ENCODE measurements around the gene SKIC8.

The SKIC8 gene

DNA sequence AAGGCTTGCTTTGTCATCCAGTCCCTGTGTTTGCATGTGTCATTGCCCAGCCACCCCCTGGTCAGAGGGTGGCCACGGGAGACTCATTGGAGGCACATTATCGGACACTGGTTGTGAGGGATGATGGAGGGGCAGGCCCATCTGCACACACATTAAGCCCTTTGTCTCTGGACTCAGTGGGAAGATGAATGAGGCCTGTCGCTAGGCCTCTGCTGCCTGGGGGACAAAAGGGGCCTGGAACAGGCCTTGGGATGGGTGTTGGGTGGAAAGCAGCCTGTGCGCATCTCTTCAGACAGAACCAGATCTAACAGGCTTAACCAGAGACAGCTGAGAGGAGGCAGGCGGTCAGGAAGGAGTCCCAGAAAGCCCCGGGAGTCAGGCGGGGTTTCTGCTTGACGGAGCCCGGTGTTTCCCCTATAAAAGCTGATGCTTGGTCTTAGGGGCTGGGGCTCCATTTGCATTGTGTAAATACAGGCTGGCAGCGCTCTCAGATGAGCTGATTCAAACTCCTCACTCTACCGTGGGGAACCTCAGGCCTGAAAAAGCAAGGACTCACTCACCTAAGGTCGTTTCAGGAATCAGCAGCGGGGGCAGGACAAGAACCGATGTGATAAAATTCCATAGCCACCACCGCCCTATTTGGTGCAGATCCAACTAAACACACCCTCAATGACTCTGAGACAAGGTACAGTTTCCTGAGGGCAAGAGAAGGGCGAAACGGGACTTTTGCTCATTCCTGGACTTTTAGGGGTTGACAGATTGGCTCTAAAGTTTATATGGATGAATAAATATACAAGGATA is 17.1 kb upstream of the SKIC8 start:
- no peak overlapping the region for H3K4me3 ChIP-seq (ENCODE audit: low read depth, low read length)
- TF ChIP-seq, protein P1, sequence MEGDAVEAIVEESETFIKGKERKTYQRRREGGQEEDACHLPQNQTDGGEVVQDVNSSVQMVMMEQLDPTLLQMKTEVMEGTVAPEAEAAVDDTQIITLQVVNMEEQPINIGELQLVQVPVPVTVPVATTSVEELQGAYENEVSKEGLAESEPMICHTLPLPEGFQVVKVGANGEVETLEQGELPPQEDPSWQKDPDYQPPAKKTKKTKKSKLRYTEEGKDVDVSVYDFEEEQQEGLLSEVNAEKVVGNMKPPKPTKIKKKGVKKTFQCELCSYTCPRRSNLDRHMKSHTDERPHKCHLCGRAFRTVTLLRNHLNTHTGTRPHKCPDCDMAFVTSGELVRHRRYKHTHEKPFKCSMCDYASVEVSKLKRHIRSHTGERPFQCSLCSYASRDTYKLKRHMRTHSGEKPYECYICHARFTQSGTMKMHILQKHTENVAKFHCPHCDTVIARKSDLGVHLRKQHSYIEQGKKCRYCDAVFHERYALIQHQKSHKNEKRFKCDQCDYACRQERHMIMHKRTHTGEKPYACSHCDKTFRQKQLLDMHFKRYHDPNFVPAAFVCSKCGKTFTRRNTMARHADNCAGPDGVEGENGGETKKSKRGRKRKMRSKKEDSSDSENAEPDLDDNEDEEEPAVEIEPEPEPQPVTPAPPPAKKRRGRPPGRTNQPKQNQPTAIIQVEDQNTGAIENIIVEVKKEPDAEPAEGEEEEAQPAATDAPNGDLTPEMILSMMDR (IDR thresholded peaks at IDR 0.05; ENCODE audit: low read depth, low read length): no peak
- in situ Hi-C loops (cut with HindIII; ENCODE audit: low sequenced_read_pairs): no loop called here
- DNase-seq (ENCODE audit: low read depth, low spot score): no peak

DNA sequence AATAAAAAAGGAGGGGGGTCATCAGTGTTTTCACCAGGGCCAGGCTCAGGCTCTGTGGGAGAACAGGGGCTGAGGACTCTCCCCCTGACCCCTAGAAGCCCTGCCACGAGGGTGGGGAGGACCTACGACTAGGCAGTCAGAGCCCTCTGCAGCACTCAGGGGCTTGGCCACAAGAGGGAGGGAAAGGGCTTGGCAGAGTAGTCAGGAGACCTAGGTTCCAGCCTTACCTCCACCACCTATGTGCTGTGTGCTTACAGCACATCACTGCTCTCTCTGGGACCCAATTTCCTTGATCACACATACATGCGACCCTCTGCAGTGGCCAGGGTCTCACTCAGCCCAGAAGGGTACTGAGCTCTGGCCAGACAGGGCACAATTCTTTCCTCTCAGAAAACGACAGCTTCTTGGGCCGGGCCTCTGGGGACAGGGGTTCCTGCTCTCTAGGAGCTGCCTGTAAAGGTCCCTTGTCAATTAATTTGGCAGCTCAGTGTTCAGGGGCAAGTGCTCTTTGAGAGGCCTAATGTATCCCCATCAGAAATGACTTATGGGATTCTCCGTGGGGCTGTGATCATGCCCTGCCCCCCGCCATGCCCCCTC is 16.4 kb upstream of the SKIC8 start:
- DNase-seq (ENCODE audit: low read depth, low spot score): no peak
- TF ChIP-seq, protein P1 (IDR thresholded peaks at IDR 0.05; ENCODE audit: low read depth, low read length): peak; percentile 42
- H3K4me3 ChIP-seq (ENCODE audit: low read depth, low read length): no peak overlapping the region
- in situ Hi-C loops (cut with HindIII; ENCODE audit: low sequenced_read_pairs): no loop called here

DNA sequence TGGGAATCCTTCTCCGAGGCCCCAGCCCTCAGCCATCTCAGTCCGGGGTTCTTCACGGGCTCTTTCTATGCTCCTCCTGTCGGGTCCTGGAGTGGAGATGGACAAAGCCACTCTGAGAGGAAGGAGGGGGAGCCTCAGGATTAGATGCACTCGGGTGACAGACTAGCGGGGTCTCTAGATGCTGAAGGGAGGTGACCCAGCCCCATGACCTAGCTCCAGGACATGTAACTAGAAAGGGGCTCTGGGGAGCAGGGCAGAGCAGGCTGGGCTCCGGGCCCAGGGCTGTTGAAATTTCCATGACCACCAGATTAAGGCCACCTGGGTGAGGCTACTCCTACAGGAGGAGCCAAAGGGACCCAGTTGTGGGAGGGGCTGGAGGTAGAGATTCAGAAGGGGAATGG is 14.8 kb upstream of the SKIC8 start:
- in situ Hi-C loops (cut with HindIII; ENCODE audit: low sequenced_read_pairs): no loop called here
- no peak overlapping the region for H3K4me3 ChIP-seq (ENCODE audit: low read depth, low read length)
- no peak for DNase-seq (ENCODE audit: low read depth, low spot score)
- TF ChIP-seq, protein P1 (IDR thresholded peaks at IDR 0.05; ENCODE audit: low read depth, low read length): no peak

DNA sequence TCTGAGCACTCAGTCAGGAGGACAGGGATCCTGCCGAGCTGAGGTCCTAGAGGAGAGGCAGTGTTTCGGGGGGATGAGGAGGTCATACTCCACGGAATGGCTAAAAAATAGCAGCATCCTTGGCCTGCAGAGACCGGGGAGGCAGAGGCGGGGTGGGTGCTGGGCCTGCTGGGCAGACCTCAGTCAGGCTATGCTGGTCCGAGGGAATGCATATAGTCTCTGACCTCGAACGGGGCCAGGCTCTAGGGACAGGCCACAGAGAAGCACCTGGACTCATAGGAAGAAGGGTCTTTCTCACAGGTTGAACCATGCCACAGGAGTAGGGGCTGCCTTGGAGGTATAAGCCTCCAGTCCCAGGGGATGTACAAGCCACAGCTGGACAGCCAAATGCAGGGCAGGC is 14.0 kb upstream of the SKIC8 start:
- TF ChIP-seq, protein P1 (IDR thresholded peaks at IDR 0.05; ENCODE audit: low read depth, low read length): no peak
- DNase-seq (ENCODE audit: low read depth, low spot score): no peak
- H3K4me3 ChIP-seq (ENCODE audit: low read depth, low read length): no peak overlapping the region
- in situ Hi-C loops (cut with HindIII; ENCODE audit: low sequenced_read_pairs): no loop called here

DNA sequence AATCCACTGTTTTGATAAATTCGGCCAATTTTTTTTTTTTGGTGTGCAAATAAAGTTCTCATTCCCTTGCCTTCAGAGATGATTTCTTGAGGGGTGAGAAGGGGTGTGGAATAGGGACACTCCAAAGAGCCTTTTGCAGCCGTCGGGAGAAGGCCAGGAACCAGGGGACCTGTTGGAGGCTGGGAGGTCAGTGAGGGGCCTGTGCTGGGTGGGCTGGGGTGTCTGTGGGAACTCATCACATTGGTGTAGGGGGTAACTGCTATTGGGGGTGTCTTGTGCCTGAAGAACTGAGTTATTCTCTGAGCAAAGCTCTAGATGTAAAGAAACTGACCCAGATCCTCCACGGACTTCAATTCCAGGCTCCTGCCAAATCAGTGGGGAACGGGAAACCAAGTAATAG is 13.5 kb upstream of the SKIC8 start:
- H3K4me3 ChIP-seq (ENCODE audit: low read depth, low read length): no peak overlapping the region
- no peak for DNase-seq (ENCODE audit: low read depth, low spot score)
- in situ Hi-C loops (cut with HindIII; ENCODE audit: low sequenced_read_pairs): no loop called here
- TF ChIP-seq, protein P1 (IDR thresholded peaks at IDR 0.05; ENCODE audit: low read depth, low read length): no peak

DNA sequence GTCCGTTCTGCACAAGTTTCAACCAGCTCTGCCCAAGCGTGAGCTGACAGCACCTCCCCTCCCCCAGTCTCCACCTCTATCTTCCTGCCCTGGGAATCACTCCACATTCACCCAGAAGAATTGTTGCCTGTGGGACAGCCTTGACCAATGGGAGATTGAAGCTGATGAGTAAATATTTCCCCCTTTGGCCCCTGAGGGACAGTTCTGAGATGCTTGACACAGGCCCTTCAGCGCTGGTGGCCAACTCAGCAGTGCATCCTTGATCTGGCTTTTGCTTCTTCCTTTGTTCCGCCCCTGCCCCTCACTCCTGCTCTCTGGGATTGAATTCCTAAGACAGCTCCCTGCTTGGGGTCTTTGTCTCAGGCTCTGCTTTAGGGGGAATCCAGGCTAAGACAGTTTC is 13.1 kb upstream of the SKIC8 start:
- DNase-seq (ENCODE audit: low read depth, low spot score): no peak
- in situ Hi-C loops (cut with HindIII; ENCODE audit: low sequenced_read_pairs): no loop called here
- H3K4me3 ChIP-seq (ENCODE audit: low read depth, low read length): no peak overlapping the region

More for the DNA sequence above, 13.1 kb upstream of the SKIC8 start:
- TF ChIP-seq, protein P1 (IDR thresholded peaks at IDR 0.05; ENCODE audit: low read depth, low read length): no peak
